GM12872 (cell line): Measurements from ENCODE around the gene RERE.

ENCODE experiments used
- TF ChIP-seq, protein P1 (sequence below): IDR thresholded peaks from 3 replicates; pipeline ENCODE4 v1.5.1; 2011; ENCODE audit warnings: low read depth, mild to moderate bottlenecking, low read length, moderate library complexity; ENCODE audit not compliant: insufficient read depth

RERE gene

DNA sequence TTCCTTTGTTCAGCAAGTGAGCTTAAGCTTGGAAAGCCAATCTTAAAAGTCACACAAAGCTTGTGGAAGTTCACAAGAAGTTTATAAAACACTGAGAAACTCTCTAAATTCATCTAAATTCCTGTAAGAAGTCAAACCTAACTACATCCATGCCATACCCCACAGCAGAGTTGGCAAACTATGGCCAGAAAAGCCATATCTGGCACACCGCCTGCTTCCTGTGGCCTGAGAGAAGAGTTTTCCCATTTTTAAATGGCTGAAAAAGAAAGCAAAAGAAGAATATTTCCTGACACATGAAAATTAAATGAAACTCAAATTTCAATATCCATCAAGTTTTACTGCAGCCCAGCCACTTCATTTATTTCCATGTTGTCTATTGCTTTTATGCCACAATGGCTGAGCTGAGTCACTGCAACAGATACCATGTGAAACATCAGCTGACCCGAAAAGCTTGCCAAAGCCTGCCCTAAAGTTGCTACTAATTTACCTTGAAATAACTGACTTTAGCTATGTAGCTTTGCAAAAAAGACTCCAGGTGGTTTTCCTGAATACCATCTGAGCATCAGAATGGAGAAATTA lies 262.4 kb downstream of the RERE start:
- TF ChIP-seq, protein P1, sequence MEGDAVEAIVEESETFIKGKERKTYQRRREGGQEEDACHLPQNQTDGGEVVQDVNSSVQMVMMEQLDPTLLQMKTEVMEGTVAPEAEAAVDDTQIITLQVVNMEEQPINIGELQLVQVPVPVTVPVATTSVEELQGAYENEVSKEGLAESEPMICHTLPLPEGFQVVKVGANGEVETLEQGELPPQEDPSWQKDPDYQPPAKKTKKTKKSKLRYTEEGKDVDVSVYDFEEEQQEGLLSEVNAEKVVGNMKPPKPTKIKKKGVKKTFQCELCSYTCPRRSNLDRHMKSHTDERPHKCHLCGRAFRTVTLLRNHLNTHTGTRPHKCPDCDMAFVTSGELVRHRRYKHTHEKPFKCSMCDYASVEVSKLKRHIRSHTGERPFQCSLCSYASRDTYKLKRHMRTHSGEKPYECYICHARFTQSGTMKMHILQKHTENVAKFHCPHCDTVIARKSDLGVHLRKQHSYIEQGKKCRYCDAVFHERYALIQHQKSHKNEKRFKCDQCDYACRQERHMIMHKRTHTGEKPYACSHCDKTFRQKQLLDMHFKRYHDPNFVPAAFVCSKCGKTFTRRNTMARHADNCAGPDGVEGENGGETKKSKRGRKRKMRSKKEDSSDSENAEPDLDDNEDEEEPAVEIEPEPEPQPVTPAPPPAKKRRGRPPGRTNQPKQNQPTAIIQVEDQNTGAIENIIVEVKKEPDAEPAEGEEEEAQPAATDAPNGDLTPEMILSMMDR: no peak

DNA sequence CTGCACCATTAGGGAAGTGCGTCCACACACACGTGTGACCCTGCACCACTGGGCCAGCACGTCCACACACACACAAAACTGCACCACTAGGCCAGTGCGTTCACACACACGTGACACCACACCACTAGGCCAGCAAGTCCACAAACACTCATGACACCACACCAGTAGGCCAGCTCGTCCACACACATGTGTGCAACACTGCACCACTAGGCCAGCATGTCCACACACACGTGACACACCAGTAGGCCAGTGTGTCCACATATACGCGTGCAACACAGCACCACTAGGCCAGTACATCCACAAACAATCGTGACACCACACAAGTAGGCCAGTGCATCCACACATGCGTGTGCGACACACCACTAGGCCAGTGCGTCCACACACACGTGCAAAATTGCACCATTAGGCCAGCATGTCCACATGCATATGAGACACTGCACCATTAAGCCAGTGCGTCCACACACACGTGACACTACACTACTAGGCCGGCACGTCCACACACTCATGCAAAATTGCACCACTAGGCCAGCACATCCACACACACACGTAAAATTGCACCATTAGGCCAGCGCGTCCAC lies 264.5 kb downstream of the RERE start:
- TF ChIP-seq, protein P1: no peak

DNA sequence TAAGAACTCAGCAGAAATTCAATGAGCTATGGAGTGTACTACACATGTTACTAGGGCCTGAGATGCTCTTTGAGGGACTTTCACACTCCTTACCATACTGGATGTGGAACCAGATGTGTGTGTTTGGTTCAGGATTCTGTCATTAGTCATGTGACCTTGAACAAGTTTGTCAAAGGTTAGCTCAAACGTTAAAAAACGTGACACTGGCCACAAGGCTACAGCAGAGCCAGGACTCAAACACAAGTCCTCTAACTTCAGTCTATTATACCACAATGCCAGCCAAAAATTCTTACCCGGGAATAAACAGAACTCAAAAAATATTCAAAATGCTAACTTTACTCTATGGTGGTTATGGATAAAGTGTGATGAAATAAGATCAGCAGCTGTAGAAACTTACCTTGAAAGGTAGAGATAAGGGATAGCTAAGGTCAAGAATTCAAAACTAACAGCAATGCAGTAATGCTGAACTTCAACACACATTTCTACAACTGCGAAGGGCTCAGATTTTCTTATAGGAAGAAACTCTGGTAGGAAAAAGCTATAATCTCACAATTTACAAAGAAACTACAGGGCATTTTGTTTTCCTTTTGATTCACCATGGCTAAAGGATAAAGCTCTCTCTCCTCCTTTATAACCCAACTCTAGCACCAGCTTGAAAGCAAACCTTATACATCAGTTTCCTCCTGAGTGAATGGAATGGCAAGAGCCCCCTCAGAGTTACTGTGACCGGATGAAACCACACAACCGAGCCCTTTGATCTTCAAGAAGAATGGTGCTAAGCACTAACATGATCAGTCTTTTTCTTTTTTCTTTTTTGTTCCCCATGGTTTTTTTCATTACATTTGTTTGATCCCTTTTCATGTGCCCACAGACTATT lies 265.6 kb downstream of the RERE start:
- TF ChIP-seq, protein P1: no peak

DNA sequence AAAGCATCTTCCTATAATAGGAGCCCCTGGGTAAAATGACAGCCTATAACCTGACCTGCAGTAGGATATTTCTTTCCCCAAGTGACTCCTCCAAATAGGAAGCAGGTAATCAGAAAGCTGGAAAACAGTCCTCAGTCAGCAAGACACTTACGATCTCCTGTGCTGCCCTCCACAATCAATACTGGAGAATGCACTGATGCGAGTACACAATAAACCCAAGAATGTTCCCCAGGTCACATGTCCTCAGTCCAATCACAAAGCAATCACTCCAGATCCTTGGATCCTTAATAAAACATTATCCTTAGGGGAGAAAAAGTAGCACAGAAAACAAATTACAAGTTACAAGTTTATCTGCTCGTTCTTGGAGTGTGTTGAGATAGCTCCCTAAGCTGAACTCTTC lies 266.4 kb downstream of the RERE start:
- TF ChIP-seq, protein P1: no peak

DNA sequence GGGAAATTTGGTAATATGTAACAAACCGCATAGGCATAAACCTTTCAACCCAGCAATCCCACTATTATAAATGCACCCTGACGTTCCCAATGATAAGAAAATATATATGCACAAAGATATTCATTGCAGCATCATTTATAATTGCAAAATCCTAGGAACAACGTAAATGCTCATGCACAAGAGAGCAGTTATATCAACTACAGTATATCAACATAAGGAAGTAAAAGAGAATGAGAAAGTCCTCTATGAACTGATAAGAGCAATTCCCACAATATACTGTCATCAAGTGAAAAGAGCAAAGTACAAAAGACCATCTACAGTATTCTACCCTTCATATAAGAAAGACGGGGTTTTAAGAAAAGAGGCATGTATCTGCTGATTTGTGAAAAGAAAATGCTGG lies 269.6 kb downstream of the RERE start:
- TF ChIP-seq, protein P1: no peak

DNA sequence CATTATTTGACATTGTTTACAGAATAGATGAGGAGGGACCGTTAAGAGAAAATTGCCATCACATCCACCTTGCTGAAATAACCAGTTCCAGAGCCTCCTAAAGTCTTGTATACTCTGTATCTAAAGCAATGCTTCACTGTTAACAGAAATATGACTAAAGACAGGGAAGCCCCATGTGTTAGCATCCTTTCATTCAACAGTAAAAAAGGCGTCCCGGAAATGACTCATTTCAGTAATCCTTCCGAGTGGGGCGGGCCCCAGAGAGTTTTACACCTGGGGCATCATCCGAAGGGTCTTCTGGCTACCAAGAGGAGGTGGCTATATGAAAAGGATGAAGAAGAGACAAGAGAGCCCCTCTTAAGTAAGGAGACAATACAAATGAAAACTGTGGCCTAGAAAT lies 272.4 kb downstream of the RERE start:
- TF ChIP-seq, protein P1: no peak

DNA sequence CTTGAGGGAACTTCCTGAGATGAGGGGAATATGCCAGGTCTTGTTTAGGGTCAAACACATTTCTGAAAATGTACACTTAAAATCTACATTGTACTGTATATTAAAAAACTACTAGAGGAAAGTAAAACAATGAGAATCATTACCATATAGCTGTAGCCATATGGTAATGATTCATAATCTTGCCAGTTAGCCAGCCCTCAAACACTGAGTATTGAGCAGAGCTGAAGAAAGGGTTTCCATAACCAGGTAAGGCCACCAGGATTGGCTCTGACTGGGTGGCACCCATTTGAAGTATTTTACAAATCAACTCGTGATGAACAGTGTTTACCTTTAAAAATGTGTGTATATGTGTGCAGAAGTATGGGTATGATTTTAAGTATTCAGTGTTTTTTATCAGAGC lies 272.8 kb downstream of the RERE start:
- TF ChIP-seq, protein P1: no peak
